HepG2 (cell line): ENCODE measurements around the gene CCDC17. TPM values are rescaled to one million over a fixed set of nuclear protein-coding genes. Genes with fewer than 3 reads are reported as not detected.

Source experiments
- ATAC-seq: fragments of 200-7000 bp; cut with Tn5 transposase; 3 replicates; pipeline ENCODE4 v1.9.1; 2020; ENCODE audit warnings: mild to moderate bottlenecking, moderate library complexity
- BruUV-seq: library from RNA; stranded (reverse); fragments of 400-500 nt; replicated peaks from 2 replicates; lab custom pipeline; 2021; lab: Mats Ljungman, UMichigan
- CTCF ChIA-PET: fragments of 300-600 bp; formaldehyde crosslinking; extraction: SDS; loops from one replicate; lab custom pipeline; 2021; ENCODE audit warnings: low total read pairs, inconsistent platforms, low intra/inter-chr PET ratio; lab: Yijun Ruan, JAX
- POLR2A ChIA-PET: fragments of 350-600 bp; sonication (Branson Sonifier 250); formaldehyde crosslinking; loops from one replicate; lab custom pipeline; 2020; ENCODE audit warnings: antibody characterized with exemption, inconsistent platforms; lab: Yijun Ruan, JAX
- DNase-seq: peaks from one replicate; pipeline ENCODE4 v3.0.0-alpha.2; 2015; ENCODE audit warnings: low spot score
- FAIRE-seq: peaks from 3 replicates; lab custom pipeline; 2011; peaks lifted over from hg19 to GRCh38; lab: Jason Lieb, UNC
- H2AFZ ChIP-seq: one replicate; pipeline ENCODE4 v1.6.1; 2011; ENCODE audit warnings: low read length, inconsistent platforms
- H3K27ac ChIP-seq: fragments of 300-600 bp; 3 replicates; pipeline ENCODE4 v1.8.0; 2011; ENCODE audit warnings: mixed run types, mild to moderate bottlenecking, mixed read lengths, low read length, inconsistent platforms; ENCODE audit not compliant: insufficient read depth; ENCODE audit errors: extremely low read length
- H3K27me3 ChIP-seq, 2 experiments: fragments of 200-600 bp in 1 of 2; 2 replicates in 1 of 2; 3 replicates in 1 of 2; pipeline versions ENCODE4 v1.6.0 to v1.8.0; 2011; ENCODE audit warnings: low read length in 2 of 2, mild to moderate bottlenecking in 2 of 2, moderate library complexity in 2 of 2, inconsistent platforms in 1 of 2; ENCODE audit not compliant: insufficient read depth in 2 of 2, control insufficient read depth in 1 of 2
- H3K36me3 ChIP-seq, 2 experiments: fragments of 200-600 bp in 1 of 2; replicated peaks in 1 of 2; 2 replicates in 1 of 2; 3 replicates in 1 of 2; pipeline versions ENCODE4 v1.5.1 to v1.8.0; 2011; ENCODE audit warnings: low read length in 2 of 2, inconsistent platforms in 1 of 2; ENCODE audit not compliant: insufficient read depth in 2 of 2, control insufficient read depth in 1 of 2
- H3K4me1 ChIP-seq: 2 replicates; pipeline ENCODE4 v1.5.1; 2012; ENCODE audit warnings: low read length, inconsistent platforms; ENCODE audit not compliant: insufficient read depth
- H3K4me2 ChIP-seq: 2 replicates; pipeline ENCODE4 v1.6.0; 2011; ENCODE audit warnings: low read depth, low read length, inconsistent platforms
- H3K4me3 ChIP-seq, 3 experiments: fragments of 200-600 bp in 1 of 3; sonication (generic), shearing (Covaris generic) in 1 of 3; replicated peaks in 1 of 3; 2 replicates each; pipeline ENCODE4 v1.5.1; 2011 to 2016; ENCODE audit warnings: low read length in 3 of 3, inconsistent platforms in 2 of 3, low read depth in 2 of 3, mild to moderate bottlenecking in 2 of 3, control low read depth in 1 of 3, mixed read lengths in 1 of 3; ENCODE audit not compliant: insufficient read depth in 1 of 3
- H3K79me2 ChIP-seq: one replicate; pipeline ENCODE4 v1.6.1; 2011; ENCODE audit warnings: low read length, inconsistent platforms; ENCODE audit not compliant: insufficient read depth
- H3K9ac ChIP-seq: 2 replicates; pipeline ENCODE4 v1.6.0; 2011; ENCODE audit warnings: mild to moderate bottlenecking, low read depth, low read length, inconsistent platforms; ENCODE audit not compliant: insufficient read depth
- H3K9me3 ChIP-seq: 2 replicates; pipeline ENCODE4 v1.5.1; 2012; ENCODE audit warnings: mild to moderate bottlenecking, low read length
- H4K20me1 ChIP-seq: 2 replicates; pipeline ENCODE4 v1.6.0; 2011; ENCODE audit warnings: inconsistent platforms, mild to moderate bottlenecking, low read length, moderate library complexity; ENCODE audit not compliant: insufficient read depth
- HNRNPK ChIP-seq: fragments of 200-400 bp; formaldehyde crosslinking; IDR thresholded peaks from 2 replicates; pipeline ENCODE4 v1.6.1; 2018; ENCODE audit warnings: low read length, low read depth, moderate library complexity, mild to moderate bottlenecking; ENCODE audit not compliant: poor library complexity, severe bottlenecking
- JUND ChIP-seq: sonication (generic); formaldehyde crosslinking; IDR thresholded peaks from 2 replicates; pipeline ENCODE4 v1.8.0; 2022; ENCODE audit warnings: mild to moderate bottlenecking, missing genetic modification reagents
- KDM2A ChIP-seq: sonication (generic); formaldehyde crosslinking; IDR thresholded peaks from 2 replicates; pipeline ENCODE4 v1.4.0; 2020; ENCODE audit warnings: low read depth, missing genetic modification reagents, borderline replicate concordance
- POLR2AphosphoS2 ChIP-seq: IDR thresholded peaks from 2 replicates; pipeline ENCODE4 v1.6.1; 2011; ENCODE audit warnings: low read depth, low read length, improper control_type of control experiment
- RBM22 ChIP-seq: fragments of 200-400 bp; formaldehyde crosslinking; optimal IDR thresholded peaks from 2 replicates; pipeline ENCODE3; 2017; ENCODE audit warnings: mild to moderate bottlenecking, low read length, moderate library complexity
- WGBS: methylation state at CpG from one replicate; pipeline ENCODE4 v1.1.6; 2017; ENCODE audit warnings: low lambda C conversion rate; 5-methylcytosine and 5-hydroxymethylcytosine counted together
- in situ Hi-C: cut with HindIII; loops from 2 replicates; pipeline ENCODE4 v1.10.0; 2017; ENCODE audit warnings: low pct_unique_long_range_greater_than_20kb; ENCODE audit not compliant: extremely low pct_ligation_motif_present
- intact Hi-C: fragments of 100-400 bp; cut with micrococcal nuclease; formaldehyde crosslinking; loops from one replicate; pipeline ENCODE4 v1.10.0; 2022; ENCODE audit not compliant: unreplicated experiment
- polyA plus RNA-seq, 8 experiments: library from polyadenylated mRNA; depleted of rRNA in 3 of 8; stranded (reverse) in 7 of 8; unstranded in 1 of 8; fragments of >200 nt; fragmentation: Illumina TruSeq in 4 of 8; extraction: Trizol in 4 of 8; gene quantifications; 2 replicates each; pipeline versions ENCODE4 v1.2.1 to v1.2.3, GENCODE V29; 2011 to 2016; ENCODE audit warnings: low read depth in 4 of 8, missing spikeins in 1 of 8, mixed read lengths in 1 of 8; ENCODE audit not compliant: insufficient read depth in 1 of 8
- total RNA-seq, 5 experiments: library from RNA; depleted of rRNA; stranded (reverse); fragments of >200 nt; fragmentation: Illumina TruSeq; extraction: Trizol; gene quantifications; 2 replicates each; pipeline ENCODE4 v1.2.3, GENCODE V29; 2016; ENCODE audit warnings: low read depth in 1 of 5
- TF ChIP-seq, protein P1 (sequence below): sonication (generic); formaldehyde crosslinking; IDR thresholded peaks from 2 replicates; pipeline ENCODE4 v1.5.0; 2020; ENCODE audit warnings: mild to moderate bottlenecking, missing genetic modification reagents

Gene CCDC17
- total and polyA plus RNA-seq, 2 of the 13 experiments (the other 11 are each of a cell fraction or from before 2014, with no cell fraction given) = 1.5 to 3.3 TPM

DNA sequence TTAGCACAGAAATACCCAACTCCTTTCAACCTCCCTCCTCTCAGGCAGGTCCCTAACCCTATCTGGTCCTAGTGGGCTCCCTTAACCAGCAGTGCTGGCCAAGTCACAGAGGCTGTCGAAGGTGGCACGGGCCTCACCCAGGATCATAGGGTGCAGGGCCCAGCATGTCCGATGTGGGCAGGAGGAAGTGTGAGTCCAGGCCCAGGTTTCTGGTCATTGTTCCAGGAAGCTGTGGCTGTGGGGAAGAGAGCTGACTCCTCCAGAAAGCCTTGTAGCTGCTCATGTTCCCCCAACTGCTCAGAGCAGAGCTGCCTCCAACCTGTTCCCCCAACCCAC is 2.4 kb downstream of the CCDC17 start:
- FAIRE-seq (no peak), ATAC-seq (peak; percentile 15), DNase-seq (no peak)
- Histone ChIP-seq H4K20me1 (no peaks in the 10 kb centered on the region; the same call in 1 of the 2 replicates), H2AFZ (no peak overlapping the region), H3K36me3 (peaks cover 11 to 22% of the 10 kb centered on the region in 2 experiments), H3K4me3 (no peak overlapping the region), H3K79me2 (no peaks in the 10 kb centered on the region), H3K27me3 (no peaks in the 10 kb centered on the region), H3K9ac (no peak overlapping the region), H3K4me2 (no peak overlapping the region), H3K4me1 (peaks cover 11% of the 10 kb centered on the region), H3K27ac (no peak overlapping the region), H3K9me3 (no peaks in the 10 kb centered on the region)
- CTCF ChIA-PET = no interaction called here
- WGBS = no CpG with 5 or more reads among the region's 3 CpGs
- POLR2A ChIA-PET = interaction anchor here (1.5 kb wide), 1 partner anchor 66 kb away, joined by 4 read pairs; no protein-coding TSS in a partner anchor
- no TSS peak for BruUV-seq
- TF ChIP-seq RBM22 (peak; percentile 79), JUND (no peak), KDM2A (CRISPR knock-in tag) (peak; percentile 9; the same call in 1 of the 2 replicates), POLR2AphosphoS2 (peak; percentile 40; the same call in 1 of the 2 replicates), HNRNPK (no peak)
- TF ChIP-seq, protein P1, sequence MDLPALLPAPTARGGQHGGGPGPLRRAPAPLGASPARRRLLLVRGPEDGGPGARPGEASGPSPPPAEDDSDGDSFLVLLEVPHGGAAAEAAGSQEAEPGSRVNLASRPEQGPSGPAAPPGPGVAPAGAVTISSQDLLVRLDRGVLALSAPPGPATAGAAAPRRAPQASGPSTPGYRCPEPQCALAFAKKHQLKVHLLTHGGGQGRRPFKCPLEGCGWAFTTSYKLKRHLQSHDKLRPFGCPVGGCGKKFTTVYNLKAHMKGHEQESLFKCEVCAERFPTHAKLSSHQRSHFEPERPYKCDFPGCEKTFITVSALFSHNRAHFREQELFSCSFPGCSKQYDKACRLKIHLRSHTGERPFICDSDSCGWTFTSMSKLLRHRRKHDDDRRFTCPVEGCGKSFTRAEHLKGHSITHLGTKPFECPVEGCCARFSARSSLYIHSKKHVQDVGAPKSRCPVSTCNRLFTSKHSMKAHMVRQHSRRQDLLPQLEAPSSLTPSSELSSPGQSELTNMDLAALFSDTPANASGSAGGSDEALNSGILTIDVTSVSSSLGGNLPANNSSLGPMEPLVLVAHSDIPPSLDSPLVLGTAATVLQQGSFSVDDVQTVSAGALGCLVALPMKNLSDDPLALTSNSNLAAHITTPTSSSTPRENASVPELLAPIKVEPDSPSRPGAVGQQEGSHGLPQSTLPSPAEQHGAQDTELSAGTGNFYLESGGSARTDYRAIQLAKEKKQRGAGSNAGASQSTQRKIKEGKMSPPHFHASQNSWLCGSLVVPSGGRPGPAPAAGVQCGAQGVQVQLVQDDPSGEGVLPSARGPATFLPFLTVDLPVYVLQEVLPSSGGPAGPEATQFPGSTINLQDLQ (CRISPR knock-in tag) = no peak
- intact Hi-C loops = no loop called here
- in situ Hi-C loops = no loop called here
